Measurements from ENCODE around the gene MDFI. TPM values are rescaled to one million over a fixed set of nuclear protein-coding genes. Genes with fewer than 3 reads are reported as not detected.

MDFI gene
- polyA plus RNA-seq, 1 experiment = not detected

- Histone ChIP-seq H3K36me3 (ENCODE audit: control insufficient read depth, insufficient read depth, low read length) (no peaks in the 10 kb centered on the region), H3K4me3 (ENCODE audit: low read depth, low read length) (no peak overlapping the region), H3K27me3 (ENCODE audit: control insufficient read depth, insufficient read depth, low read length) (peaks cover 12% of the 10 kb centered on the region)
- no peak for TF ChIP-seq CTCF (IDR thresholded peaks at IDR 0.05; ENCODE audit: insufficient read depth, low read depth, low read length)
- ChIA-PET POLR2A (no interaction called here), CTCF (no interaction called here)
- no peak for DNase-seq (ENCODE audit: low read depth)
These were observed 25.3 kb downstream of the MDFI start for GRCh38 chr6:41663568-41663967.

- Histone ChIP-seq H3K27me3 (ENCODE audit: control insufficient read depth, insufficient read depth, low read length) (peaks cover 12% of the 10 kb centered on the region), H3K36me3 (ENCODE audit: control insufficient read depth, insufficient read depth, low read length) (no peaks in the 10 kb centered on the region), H3K4me3 (ENCODE audit: low read depth, low read length) (no peak overlapping the region)
- ChIA-PET POLR2A (no interaction called here), CTCF (interaction anchor here (0.8 kb wide), 1 partner anchor 61 kb away, joined by 3 read pairs; no protein-coding TSS in a partner anchor)
- DNase-seq (ENCODE audit: low read depth) = no peak
- no peak for TF ChIP-seq CTCF (IDR thresholded peaks at IDR 0.05; ENCODE audit: insufficient read depth, low read depth, low read length)
These were observed 26.0 kb downstream of the MDFI start for GRCh38 chr6:41664271-41664670.

- ChIA-PET POLR2A (no interaction called here), CTCF (no interaction called here)
These were observed 28.9 kb downstream of the MDFI start for GRCh38 chr6:41667195-41667594.

GRCh38 chr6:41668968-41669367 lies 30.7 kb downstream of the MDFI start:
- Histone ChIP-seq H3K4me3 (ENCODE audit: low read depth, low read length) (no peak overlapping the region), H3K27me3 (ENCODE audit: control insufficient read depth, insufficient read depth, low read length) (peaks cover 4% of the 10 kb centered on the region), H3K36me3 (ENCODE audit: control insufficient read depth, insufficient read depth, low read length) (no peaks in the 10 kb centered on the region)
- TF ChIP-seq CTCF (IDR thresholded peaks at IDR 0.05; ENCODE audit: insufficient read depth, low read depth, low read length) = no peak
- ChIA-PET POLR2A (no interaction called here), CTCF (interaction anchor here (2.4 to 2.8 kb wide), 2 partner anchors 10 to 301 kb away, joined by 9 to 11 read pairs; no protein-coding TSS in a partner anchor)
- DNase-seq (ENCODE audit: low read depth) = no peak

More at GRCh38 chr6:41667195-41667594, 28.9 kb downstream of the MDFI start:
- no peak for TF ChIP-seq CTCF (IDR thresholded peaks at IDR 0.05; ENCODE audit: insufficient read depth, low read depth, low read length)
- no peak for DNase-seq (ENCODE audit: low read depth)
- H3K27me3 ChIP-seq (ENCODE audit: control insufficient read depth, insufficient read depth, low read length) = peaks cover 5% of the 10 kb centered on the region
- H3K36me3 ChIP-seq (ENCODE audit: control insufficient read depth, insufficient read depth, low read length) = no peaks in the 10 kb centered on the region
- H3K4me3 ChIP-seq (ENCODE audit: low read depth, low read length) = no peak overlapping the region

GRCh38 chr6:41670703-41671360 lies 32.6 kb downstream of the MDFI start:
- no peak for DNase-seq (ENCODE audit: low read depth)
- no peak overlapping the region for H3K4me3 ChIP-seq (ENCODE audit: low read depth, low read length)
- H3K27me3 ChIP-seq (ENCODE audit: control insufficient read depth, insufficient read depth, low read length) = peaks cover 4% of the 10 kb centered on the region
- TF ChIP-seq CTCF (IDR thresholded peaks at IDR 0.05; ENCODE audit: insufficient read depth, low read depth, low read length) = no peak
- no peaks in the 10 kb centered on the region for H3K36me3 ChIP-seq (ENCODE audit: control insufficient read depth, insufficient read depth, low read length)
- ChIA-PET CTCF (interaction anchor here (2.4 to 2.8 kb wide), 2 partner anchors 12 to 303 kb away, joined by 9 to 11 read pairs; no protein-coding TSS in a partner anchor), POLR2A (no interaction called here)
